GM19043 (cell line): ENCODE measurements around the gene MYO18B.

Experiments used
- ATAC-seq: cut with Tn5 transposase; IDR thresholded peaks from one replicate; pipeline ENCODE4 v1.9.1; 2021; ENCODE audit warnings: low read depth; ENCODE audit not compliant: unreplicated experiment

MYO18B gene

DNA sequence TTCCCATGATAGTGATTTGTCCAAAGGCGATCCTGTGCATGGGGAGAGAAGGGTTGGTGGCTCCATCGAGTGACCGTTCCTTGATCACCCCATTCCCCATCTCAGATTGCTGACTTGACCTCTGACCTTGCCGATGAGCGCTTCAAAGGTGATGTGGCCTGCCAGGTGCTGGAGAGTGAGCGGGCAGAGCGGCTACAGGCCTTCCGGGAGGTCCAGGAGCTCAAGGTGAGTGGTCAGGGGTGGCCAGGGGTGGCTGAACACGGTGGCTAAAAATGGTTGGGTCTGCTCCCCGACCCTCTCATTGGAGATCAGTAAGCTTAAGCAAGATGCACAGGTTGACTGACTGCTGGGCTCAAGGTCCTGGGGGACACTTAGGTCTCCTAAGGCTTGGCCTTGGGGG is 148.7 kb downstream of the MYO18B start:
- no peak for ATAC-seq

- ATAC-seq = no peak
These were observed 150.7 kb downstream of the MYO18B start for GRCh38 chr22:25892678-25893077.

DNA sequence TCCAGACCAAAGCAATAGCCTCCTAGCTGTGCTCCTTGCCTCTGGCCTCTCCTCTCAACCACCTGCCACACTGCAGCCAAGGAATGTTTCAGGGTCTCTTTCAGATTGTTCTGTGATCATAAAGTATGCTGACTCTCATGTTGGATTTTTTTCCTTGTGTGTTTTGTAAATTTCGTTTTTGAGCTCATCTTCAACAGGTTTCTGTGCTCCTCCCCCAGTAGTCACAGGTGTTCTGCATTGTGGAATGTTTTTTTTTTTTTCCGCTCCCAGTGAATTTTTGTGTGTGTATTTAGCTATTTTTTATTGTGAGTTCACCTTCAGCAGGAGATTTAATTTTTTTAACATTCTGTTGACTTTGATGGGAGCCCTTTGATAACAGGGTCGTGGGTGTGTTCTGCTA is 153.7 kb downstream of the MYO18B start:
- ATAC-seq = no peak

GRCh38 chr22:25896098-25896497 is 154.1 kb downstream of the MYO18B start:
- ATAC-seq = no peak

GRCh38 chr22:25896592-25896991 is 154.6 kb downstream of the MYO18B start:
- ATAC-seq = no peak

GRCh38 chr22:25898707-25899365 is 156.8 kb downstream of the MYO18B start:
- no peak for ATAC-seq

GRCh38 chr22:25899566-25899965 is 157.6 kb downstream of the MYO18B start:
- ATAC-seq = no peak

DNA sequence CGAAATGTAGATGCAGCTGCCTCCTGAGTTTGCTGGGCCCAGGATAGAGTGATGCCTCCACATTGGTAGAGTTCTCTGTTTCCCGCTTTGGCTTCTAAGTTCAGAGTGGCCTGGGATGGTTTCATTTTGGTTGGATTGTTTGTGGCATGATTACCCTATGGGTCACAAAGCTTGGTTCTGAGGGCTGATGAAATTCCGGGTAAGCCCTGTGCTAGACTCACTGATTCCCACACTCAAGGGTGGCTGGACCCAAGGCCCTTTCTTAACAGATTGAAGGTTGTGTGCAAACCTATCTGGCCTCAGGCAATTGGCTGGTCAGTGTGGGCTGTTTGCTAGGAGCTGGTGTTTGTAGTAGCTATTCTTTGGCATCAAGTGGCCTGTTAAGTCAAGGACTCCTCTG is 158.4 kb downstream of the MYO18B start:
- ATAC-seq = no peak

DNA sequence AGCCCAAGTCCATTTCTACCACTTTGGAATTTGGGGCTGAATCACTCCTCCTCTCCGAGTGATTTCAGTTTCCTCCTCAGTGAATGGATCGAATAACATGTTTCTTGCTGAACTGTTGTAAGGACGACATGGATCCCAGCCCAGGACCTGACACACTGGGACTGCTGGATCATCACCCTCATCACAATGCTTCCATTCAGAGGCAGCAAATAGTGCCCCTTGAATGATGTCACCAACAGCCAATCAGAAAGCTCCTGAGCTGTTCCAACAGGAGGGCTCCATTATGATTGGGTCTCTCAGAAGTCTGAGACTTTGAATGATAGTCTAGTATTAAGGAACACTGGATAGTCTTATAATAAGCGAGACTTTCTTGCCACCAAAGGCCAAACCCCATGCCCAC is 158.9 kb downstream of the MYO18B start:
- ATAC-seq = no peak

DNA sequence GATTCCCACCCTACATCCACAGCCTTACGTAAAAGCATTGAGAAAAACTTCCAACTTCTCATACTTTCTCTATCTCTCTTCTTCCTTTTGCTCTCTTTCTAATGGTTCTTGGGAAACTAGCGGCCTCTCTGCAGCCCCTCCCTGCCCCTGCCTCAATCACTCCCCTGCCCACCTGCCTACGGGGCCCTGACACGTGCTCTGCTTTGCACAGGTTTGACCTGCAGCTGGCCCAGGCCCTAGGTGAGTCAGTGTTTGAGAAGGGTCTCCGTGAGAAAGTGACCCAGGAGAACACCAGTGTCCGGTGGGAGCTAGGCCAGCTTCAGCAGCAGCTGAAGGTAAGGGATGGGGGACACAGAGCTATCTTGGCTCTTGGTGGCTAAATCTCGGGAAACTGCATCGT is 160.4 kb downstream of the MYO18B start:
- no peak for ATAC-seq

GRCh38 chr22:25903294-25903693 is 161.3 kb downstream of the MYO18B start:
- ATAC-seq = no peak

DNA sequence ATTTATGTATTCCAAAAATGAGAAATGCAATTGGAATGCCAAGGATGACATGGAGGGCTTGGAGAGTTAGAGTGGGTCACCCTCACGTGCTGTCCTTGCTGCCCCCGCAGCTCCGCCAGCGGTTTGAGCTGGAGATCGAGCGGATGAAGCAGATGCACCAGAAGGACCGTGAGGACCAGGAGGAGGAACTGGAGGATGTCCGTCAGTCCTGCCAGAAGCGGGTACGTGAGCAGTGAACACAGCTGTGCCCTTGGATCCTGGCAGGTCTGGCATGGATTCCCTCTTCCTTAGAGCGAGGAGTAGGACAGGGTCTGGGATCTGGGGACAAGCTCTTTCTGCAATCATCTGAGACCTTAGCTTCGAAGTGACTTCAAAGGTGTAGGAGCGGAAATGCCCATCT is 166.2 kb downstream of the MYO18B start:
- no peak for ATAC-seq

- ATAC-seq = no peak
These were observed 166.8 kb downstream of the MYO18B start for GRCh38 chr22:25908755-25909154.

DNA sequence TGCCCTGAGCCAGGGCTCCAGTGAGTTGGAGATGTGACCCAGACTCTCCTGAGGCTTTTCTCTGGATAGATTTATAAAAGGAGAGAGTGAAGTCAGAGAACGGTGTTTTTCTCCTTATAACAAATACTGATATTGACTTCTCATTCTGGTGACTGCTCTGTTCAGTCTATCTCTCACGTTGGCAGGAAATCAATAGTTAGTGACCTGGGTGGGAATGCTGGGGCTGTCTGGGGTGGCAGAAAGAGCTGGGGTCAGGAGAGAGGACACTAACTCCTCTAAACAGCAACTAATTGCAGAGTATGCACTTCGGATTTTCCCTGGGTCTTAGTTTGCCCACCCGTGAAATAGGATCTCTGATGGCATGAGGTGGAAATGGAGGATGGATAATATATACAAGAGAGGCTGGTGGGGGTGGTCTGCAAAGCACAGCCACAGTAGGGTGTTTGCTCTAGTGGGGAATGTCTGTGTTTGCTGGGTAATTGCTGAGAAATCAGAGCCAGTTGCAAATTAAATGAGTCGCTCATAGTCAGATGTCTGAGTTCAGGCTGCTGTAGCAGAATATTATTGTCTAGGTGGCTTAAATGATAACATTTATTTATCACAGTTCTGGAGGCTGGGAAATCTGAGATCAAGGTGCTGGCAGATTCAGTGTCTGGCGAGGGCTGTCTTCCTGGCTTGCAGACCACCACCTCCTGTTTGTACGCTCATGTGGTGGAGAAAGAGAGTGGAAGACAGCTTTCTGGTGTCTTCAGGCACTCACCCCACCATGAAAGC is 167.8 kb downstream of the MYO18B start:
- ATAC-seq = no peak

- no peak for ATAC-seq
These were observed 169.4 kb downstream of the MYO18B start for GRCh38 chr22:25911243-25911972.

DNA sequence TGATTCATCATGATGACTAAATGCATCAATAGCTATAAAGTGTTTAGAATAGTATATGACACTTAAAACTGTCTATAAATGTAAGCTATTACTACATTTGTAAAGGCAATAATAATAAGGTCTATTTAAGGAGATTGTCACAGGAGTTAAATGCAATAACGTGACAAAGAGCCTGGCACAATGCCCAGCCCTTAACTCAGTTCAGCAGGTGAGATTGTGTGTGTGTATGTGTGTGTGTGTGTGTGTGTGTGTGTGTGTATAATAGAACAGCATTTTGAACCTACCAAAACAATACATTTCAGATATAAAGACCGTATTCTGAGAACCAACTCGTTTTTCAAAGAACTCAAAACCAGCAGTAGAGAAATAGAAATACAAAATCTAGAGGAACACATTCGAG is 177.5 kb downstream of the MYO18B start:
- no peak for ATAC-seq

DNA sequence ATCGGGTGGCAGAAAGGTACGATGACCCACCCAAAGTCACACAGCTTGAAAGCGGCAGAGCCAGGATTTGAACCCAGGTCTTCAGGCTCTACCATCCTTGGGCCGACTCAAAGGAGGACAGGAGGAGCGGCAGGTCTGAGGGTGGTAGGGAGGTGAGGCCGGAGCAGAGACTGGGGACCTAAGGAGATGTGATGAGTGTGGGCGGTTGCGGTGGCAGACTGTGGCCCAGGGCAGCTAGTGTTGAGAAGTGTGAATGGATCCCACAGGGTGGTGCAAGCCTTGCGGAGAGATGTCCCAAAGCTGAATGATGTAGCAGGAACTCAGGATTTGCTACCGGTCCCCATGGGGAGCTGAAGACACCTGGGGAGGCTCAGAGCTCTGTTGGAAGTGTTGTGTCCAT is 180.2 kb downstream of the MYO18B start:
- no peak for ATAC-seq

DNA sequence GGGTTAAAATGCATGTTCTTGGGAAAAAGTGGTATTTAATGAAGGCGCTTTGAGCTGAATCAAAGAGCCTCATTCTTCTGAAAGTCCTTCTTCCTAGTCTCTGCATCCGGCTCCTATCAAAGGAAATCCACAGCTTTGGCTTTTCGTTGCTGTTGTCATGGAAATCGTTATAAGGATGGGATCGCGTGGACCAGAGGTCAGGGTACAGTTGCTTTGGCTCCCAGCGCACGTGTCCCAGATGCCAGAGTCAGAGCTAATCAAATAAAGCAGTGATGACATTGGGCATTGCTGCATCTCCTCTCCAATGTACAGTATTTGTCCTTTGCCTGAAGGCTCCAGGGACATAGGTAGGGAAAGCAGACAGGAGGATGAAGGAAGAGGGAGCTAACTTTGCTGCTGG is 181.9 kb downstream of the MYO18B start:
- ATAC-seq = no peak

DNA sequence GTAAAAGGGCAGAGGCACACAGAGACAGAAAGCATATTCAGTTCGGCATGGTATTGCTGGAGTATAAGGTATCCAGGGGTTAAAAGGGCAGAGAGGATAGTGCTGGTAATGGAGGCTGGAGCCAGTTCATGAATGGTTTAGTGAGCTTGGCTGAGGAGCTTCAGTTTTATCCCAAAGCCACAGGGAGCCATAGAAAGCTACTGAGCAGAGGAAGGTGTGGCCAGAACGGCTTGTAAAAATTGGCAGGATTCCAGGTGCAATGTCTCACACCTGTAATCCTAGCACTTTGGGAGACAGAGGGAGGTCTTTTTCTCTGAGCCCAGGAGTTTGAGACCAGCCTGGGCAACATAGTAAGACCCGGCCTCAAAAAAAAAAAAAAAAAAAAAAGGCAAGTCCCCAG is 186.1 kb downstream of the MYO18B start:
- no peak for ATAC-seq

- ATAC-seq = no peak
These were observed 187.4 kb downstream of the MYO18B start for GRCh38 chr22:25929321-25929878.

GRCh38 chr22:25930083-25930482 is 188.1 kb downstream of the MYO18B start:
- ATAC-seq = no peak
